ENCODE results near the gene DPP10. TPM values are rescaled to one million over a fixed set of nuclear protein-coding genes. Genes with fewer than 3 reads are reported as not detected.

DPP10 gene
- total RNA-seq, 6 experiments from 2014 or later: not detected

DNA sequence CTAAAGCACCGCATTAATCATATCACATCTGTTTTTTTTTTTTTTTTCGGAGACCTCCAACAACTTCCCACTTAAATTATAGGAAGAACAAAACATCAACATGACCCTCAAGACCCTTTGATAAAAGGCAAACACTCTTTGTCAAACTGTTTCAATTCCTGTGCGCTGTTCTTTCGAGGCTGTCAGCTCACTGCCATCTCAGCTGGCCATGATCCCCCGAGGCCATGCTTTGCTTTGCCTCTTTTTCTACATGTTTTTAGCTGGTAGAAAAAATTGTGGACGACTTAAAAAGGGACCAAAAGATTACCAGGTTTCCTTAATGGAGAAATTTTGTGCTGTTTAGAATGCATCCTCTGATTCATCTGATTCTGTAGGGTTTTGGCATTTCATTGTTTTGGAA, 138.2 kb downstream of the DPP10 start:
- no peak for TF ChIP-seq CTCF (IDR thresholded peaks at IDR 0.05)
- H3K9me3 Mint-ChIP-seq: peaks cover 10% of the 10 kb centered on the region
- DNase-seq: no peak
- no peaks in the 10 kb centered on the region for H3K27me3 Mint-ChIP-seq (ENCODE audit: insufficient read depth)
- H3K4me1 Mint-ChIP-seq (ENCODE audit: low read depth): no peaks in the 10 kb centered on the region
- H3K36me3 Mint-ChIP-seq (ENCODE audit: low read depth): no peaks in the 10 kb centered on the region
- no peak overlapping the region for H3K27ac Mint-ChIP-seq
- H3K4me3 Mint-ChIP-seq: no peak overlapping the region

- H3K36me3 Mint-ChIP-seq (ENCODE audit: low read depth): no peaks in the 10 kb centered on the region
- H3K9me3 Mint-ChIP-seq: 0 out of 2 replicates have a peak, but pooled peaks cover 4% of the 10 kb centered on the region
- no peak overlapping the region for H3K27ac Mint-ChIP-seq
- TF ChIP-seq CTCF (IDR thresholded peaks at IDR 0.05): no peak
- H3K4me1 Mint-ChIP-seq (ENCODE audit: low read depth): no peaks in the 10 kb centered on the region
- DNase-seq: no peak
- H3K27me3 Mint-ChIP-seq (ENCODE audit: insufficient read depth): no peaks in the 10 kb centered on the region
- H3K4me3 Mint-ChIP-seq: no peak overlapping the region
These were observed 155.9 kb downstream of the DPP10 start for GRCh38 chr2:114598329-114598728.

DNA sequence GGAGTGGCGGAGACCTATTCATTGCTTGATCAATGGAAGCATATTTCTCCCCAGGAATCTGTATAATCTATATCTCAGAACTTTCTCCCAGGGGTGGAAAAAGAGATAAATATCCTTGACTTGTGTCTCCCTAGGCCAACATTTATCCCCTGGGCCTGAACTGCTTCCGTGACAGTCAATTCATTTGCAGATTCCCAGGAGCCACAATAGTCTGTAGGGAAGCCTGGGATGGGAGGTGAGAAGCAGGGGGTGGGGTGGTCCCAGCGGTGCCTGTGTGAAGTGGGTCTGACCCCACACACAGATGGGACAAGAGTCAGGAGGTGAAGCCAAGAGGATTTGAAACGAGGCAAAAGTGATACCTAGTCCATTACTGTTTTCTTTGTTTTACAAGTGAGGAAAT, 166.8 kb downstream of the DPP10 start:
- no peak for TF ChIP-seq CTCF (IDR thresholded peaks at IDR 0.05)
- no peak overlapping the region for H3K4me3 Mint-ChIP-seq
- peaks cover 2% of the 10 kb centered on the region; the same call in 1 of the 2 replicates for H3K27me3 Mint-ChIP-seq (ENCODE audit: insufficient read depth)
- no peaks in the 10 kb centered on the region for H3K4me1 Mint-ChIP-seq (ENCODE audit: low read depth)
- no peak overlapping the region for H3K27ac Mint-ChIP-seq
- no peaks in the 10 kb centered on the region for H3K36me3 Mint-ChIP-seq (ENCODE audit: low read depth)
- peaks cover 24% of the 10 kb centered on the region for H3K9me3 Mint-ChIP-seq
- DNase-seq: no peak

GRCh38 chr2:114609801-114610200, 167.4 kb downstream of the DPP10 start:
- peaks cover 24% of the 10 kb centered on the region for H3K9me3 Mint-ChIP-seq
- H3K27me3 Mint-ChIP-seq (ENCODE audit: insufficient read depth): peaks cover 2% of the 10 kb centered on the region; the same call in 1 of the 2 replicates

DNA sequence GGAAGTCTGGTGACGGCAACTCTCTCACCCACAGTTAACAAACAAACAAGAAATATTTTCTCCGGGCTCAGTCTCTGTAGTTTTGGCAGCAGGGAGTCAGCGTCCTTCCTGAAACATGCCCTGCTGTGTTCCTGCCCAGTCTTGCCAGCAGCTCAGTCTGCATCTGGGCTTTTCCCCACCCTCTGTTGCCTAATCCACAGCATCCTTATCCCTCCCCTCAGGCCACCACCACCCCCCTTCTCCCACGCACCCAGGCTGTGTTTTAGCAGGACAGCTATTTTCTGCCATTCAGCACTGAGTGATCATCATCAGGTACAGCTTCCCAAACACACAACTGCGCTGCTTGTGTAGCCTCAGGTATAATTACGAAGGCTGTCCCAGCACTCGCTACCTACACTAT, 168.2 kb downstream of the DPP10 start:
- no peak for TF ChIP-seq CTCF (IDR thresholded peaks at IDR 0.05)
- Mint-ChIP-seq H3K27ac (no peak overlapping the region), H3K27me3 (ENCODE audit: insufficient read depth) (peaks cover 2% of the 10 kb centered on the region; the same call in 1 of the 2 replicates), H3K9me3 (peaks cover 24% of the 10 kb centered on the region), H3K4me3 (no peak overlapping the region), H3K4me1 (ENCODE audit: low read depth) (no peaks in the 10 kb centered on the region), H3K36me3 (ENCODE audit: low read depth) (no peaks in the 10 kb centered on the region)
- no peak for DNase-seq

More at GRCh38 chr2:114609801-114610200, 167.4 kb downstream of the DPP10 start:
- Mint-ChIP-seq H3K36me3 (ENCODE audit: low read depth) (no peaks in the 10 kb centered on the region), H3K4me1 (ENCODE audit: low read depth) (no peaks in the 10 kb centered on the region), H3K27ac (no peak overlapping the region), H3K4me3 (no peak overlapping the region)
- no peak for TF ChIP-seq CTCF (IDR thresholded peaks at IDR 0.05)
- DNase-seq: no peak

DNA sequence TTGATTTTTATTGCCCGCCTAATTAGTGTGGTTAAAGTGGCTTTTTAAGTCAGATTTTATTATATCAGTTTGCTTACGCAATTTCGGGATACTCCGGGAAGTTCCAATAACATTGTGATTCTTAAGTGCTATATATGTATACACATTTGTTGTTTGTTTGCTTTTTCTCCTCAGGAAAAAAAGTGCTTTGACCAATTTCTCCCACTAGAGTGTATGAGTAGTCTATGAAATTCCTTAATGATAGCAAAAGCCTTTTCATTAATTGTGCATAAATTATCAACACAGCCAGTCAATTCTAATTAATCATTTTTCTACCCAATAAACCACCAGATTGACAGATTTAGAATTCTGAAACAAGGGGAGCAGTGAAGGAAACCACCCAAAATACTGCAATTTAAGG, 172.2 kb downstream of the DPP10 start:
- Mint-ChIP-seq H3K9me3 (peaks cover 11% of the 10 kb centered on the region), H3K4me3 (no peak overlapping the region), H3K36me3 (ENCODE audit: low read depth) (no peaks in the 10 kb centered on the region), H3K4me1 (ENCODE audit: low read depth) (no peaks in the 10 kb centered on the region), H3K27me3 (ENCODE audit: insufficient read depth) (no peaks in the 10 kb centered on the region), H3K27ac (no peak overlapping the region)
- DNase-seq: no peak
- no peak for TF ChIP-seq CTCF (IDR thresholded peaks at IDR 0.05)

All from HFFc6 (cell line).